A549 (cell line): ENCODE measurements around the gene CRYBB1.

Experiments
- BCL3 ChIP-seq: fragments of >200 bp; sonication (Bioruptor Twin); formaldehyde crosslinking; IDR thresholded peaks from 3 replicates; pipeline ENCODE4 v1.6.1; 2016
- CTCF ChIP-seq: fragments of >200 bp; sonication (Bioruptor Twin); formaldehyde crosslinking; IDR thresholded peaks from 3 replicates; pipeline ENCODE4 v1.5.1; 2016
- JUN ChIP-seq, 2 experiments: fragments of >200 bp; sonication (Bioruptor Twin); formaldehyde crosslinking; IDR thresholded peaks; 2 replicates in 1 of 2; 3 replicates in 1 of 2; pipeline ENCODE4 v1.6.1; 2016 to 2017
- KDM1A ChIP-seq: fragments of 200-600 bp; sonication (generic); IDR thresholded peaks from 2 replicates; pipeline ENCODE4 v1.6.1; 2016; ENCODE audit warnings: low read depth, mild to moderate bottlenecking
- MAZ ChIP-seq: fragments of 150-350 bp; IDR thresholded peaks from 2 replicates; pipeline ENCODE4 v1.6.1; 2014; ENCODE audit warnings: antibody characterized with exemption, low read depth, low read length, borderline replicate concordance
- POLR2A ChIP-seq: IDR thresholded peaks from 2 replicates; pipeline ENCODE4 v1.6.1; 2012; ENCODE audit warnings: mild to moderate bottlenecking, low read length
- RAD21 ChIP-seq, 2 experiments: fragments of >200 bp in 1 of 2; sonication (Bioruptor Twin) in 1 of 2; formaldehyde crosslinking in 1 of 2; IDR thresholded peaks in 1 of 2; conservative IDR thresholded peaks in 1 of 2; 2 replicates in 1 of 2; 3 replicates in 1 of 2; pipeline ENCODE4 v1.6.1; 2012 to 2018; ENCODE audit warnings: inconsistent platforms in 1 of 2
- REST ChIP-seq: fragments of 200-600 bp; sonication (generic); IDR thresholded peaks from 2 replicates; pipeline ENCODE4 v1.6.1; 2016; ENCODE audit warnings: antibody characterized with exemption, mild to moderate bottlenecking, moderate library complexity
- SMC3 ChIP-seq: fragments of >200 bp; sonication (Bioruptor Twin); formaldehyde crosslinking; IDR thresholded peaks from 3 replicates; pipeline ENCODE4 v1.6.1; 2018; ENCODE audit warnings: inconsistent platforms
- USF2 ChIP-seq: fragments of 450-650 bp; IDR thresholded peaks from 2 replicates; pipeline ENCODE4 v1.6.1; 2014; ENCODE audit warnings: antibody characterized with exemption

- no peak for TF ChIP-seq MAZ
- no peak for TF ChIP-seq POLR2A
- no peak for TF ChIP-seq CTCF
- no peak for TF ChIP-seq USF2
- no peak for TF ChIP-seq REST
- TF ChIP-seq JUN (IDR thresholded peaks at IDR 0.05), result no peak
- no peak for TF ChIP-seq BCL3
- no peak for TF ChIP-seq KDM1A
- no peak for TF ChIP-seq RAD21 (conservative IDR thresholded peaks at IDR 0.05 in 1 of 2, IDR thresholded peaks at IDR 0.05 in 1 of 2)
- TF ChIP-seq SMC3, result no peak
Observed at GRCh38 chr22:26555478-26555877, 62.3 kb downstream of the CRYBB1 start.
